ENCODE results near the gene CDC34. TPM values are rescaled to one million over a fixed set of nuclear protein-coding genes. Genes with fewer than 3 reads are reported as not detected.
A peak's percentile ranks its signal among the peaks of the same experiment; 100 is the strongest.

Gene CDC34
- total and polyA plus RNA-seq, 9 of the 15 experiments (the other 6 are each of a cell fraction or from before 2014, with no cell fraction given), result 0.80 to 203 (median 65.5) TPM

DNA sequence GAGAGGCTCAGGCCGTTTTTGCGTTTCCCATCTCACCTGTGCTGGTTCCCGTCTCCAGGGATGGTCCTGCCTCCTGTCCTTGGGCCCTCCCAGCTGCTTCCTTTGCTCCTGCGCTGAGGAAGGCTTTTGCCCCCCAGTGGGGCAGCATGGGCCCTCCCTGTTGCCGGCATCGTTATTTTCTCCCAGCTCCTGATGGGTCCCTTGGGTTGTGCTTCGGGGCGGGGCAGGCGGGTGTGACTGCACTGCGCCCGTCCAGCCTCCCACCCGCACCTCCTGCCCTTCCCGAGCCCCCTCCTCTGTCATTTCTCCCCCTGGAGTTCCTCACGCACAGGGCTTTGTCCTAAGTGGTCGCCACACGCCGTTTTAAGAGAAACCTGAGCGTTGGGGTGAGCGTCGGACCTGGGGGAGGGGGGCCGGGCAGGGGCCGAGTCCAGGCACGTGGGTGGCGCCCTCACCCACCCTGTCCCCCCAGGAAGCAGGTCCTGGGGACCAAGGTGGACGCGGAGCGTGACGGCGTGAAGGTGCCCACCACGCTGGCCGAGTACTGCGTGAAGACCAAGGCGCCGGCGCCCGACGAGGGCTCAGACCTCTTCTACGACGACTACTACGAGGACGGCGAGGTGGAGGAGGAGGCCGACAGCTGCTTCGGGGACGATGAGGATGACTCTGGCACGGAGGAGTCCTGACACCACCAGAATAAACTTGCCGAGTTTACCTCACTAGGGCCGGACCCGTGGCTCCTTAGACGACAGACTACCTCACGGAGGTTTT, 9.5 kb downstream of the CDC34 start:
- H3K9me3 ChIP-seq (replicated peaks; ENCODE audit: control insufficient read depth, insufficient read depth, low read depth, low read length), result no peaks in the 10 kb centered on the region
- no peak for DNase-seq (ENCODE audit: extremely low read depth in 1 of 4, low spot score in 3 of 4)
- ChIA-PET POLR2A (interaction anchor here (0.6 to 1.5 kb wide), 5 partner anchors 9 to 34 kb away, joined by 3 to 8 read pairs (median 4); partner anchors contain the start of gene CDC34), CTCF (ENCODE audit: low intra/inter-chr PET ratio) (no interaction called here)
- H2AFZ ChIP-seq (ENCODE audit: low read depth, low read length), result no peak overlapping the region
- peaks cover 8 to 52% of the 10 kb centered on the region in 2 experiments for H3K4me1 ChIP-seq (replicated peaks in 1 of 2; ENCODE audit: control insufficient read depth in 2 of 2, insufficient read depth in 2 of 2, low read length in 2 of 2)
- ATAC-seq, result no peak
- intact Hi-C loops (cut with micrococcal nuclease) (no loop called here), in situ Hi-C loops (cut with MboI) (no loop called here)
- no peaks in the 10 kb centered on the region for H3K9me1 ChIP-seq (ENCODE audit: control insufficient read depth, insufficient read depth, low read length)
- H3K4me3 ChIP-seq, result no peak overlapping the region
- no peaks in the 10 kb centered on the region for H3K27me3 ChIP-seq (ENCODE audit: control insufficient read depth in 2 of 2, insufficient read depth in 2 of 2, low read length in 2 of 2)
- TF ChIP-seq POLR2G (IDR thresholded peaks at IDR 0.05; ENCODE audit: low read depth, low read length), result peak; percentile 60
- peak; percentile 50 for TF ChIP-seq RBFOX2 (IDR thresholded peaks at IDR 0.05; ENCODE audit: low read depth, low read length)
- peak; percentile 18 for TF ChIP-seq FIP1L1 (IDR thresholded peaks at IDR 0.05; ENCODE audit: low read depth, low read length, poor library complexity, severe bottlenecking)
- TF ChIP-seq KLF1 (tag; IDR thresholded peaks at IDR 0.05), result no peak
- TF ChIP-seq RBM22 (IDR thresholded peaks at IDR 0.05; ENCODE audit: low read depth, low read length, poor library complexity, severe bottlenecking), result peak; percentile 20
- TF ChIP-seq MXI1 (IDR thresholded peaks at IDR 0.05; ENCODE audit: low read depth, low read length), result no peak
- TF ChIP-seq ZNF354B (CRISPR knock-in tag; IDR thresholded peaks at IDR 0.05), result no peak
- FAIRE-seq, result no peak
- peaks cover 6% of the 10 kb centered on the region; the same call in 1 of the 3 replicates for H3K79me2 ChIP-seq (ENCODE audit: control insufficient read depth, insufficient read depth, low read length)
- 91% methylated on average over 28 of the region's 51 CpGs for WGBS (ENCODE audit: insufficient coverage, low coverage, missing lambda C conversion rate)
- H3K27ac ChIP-seq (ENCODE audit: extremely low read depth, low read depth, low read length), result no peak overlapping the region
- no peak overlapping the region for H3K9ac ChIP-seq (ENCODE audit: insufficient read depth in 1 of 2, low read depth in 2 of 2, low read length in 2 of 2)
- no TSS peak for BruUV-seq (replicated peaks)
- peaks cover 55% of the 10 kb centered on the region; the same call in 2 of the 3 replicates for H3K36me3 ChIP-seq (ENCODE audit: control insufficient read depth, insufficient read depth, low read length)
- H4K20me1 ChIP-seq (replicated peaks; ENCODE audit: control insufficient read depth, insufficient read depth, low read length), result no peaks in the 10 kb centered on the region; the same call in 1 of the 2 replicates
- no peak overlapping the region for H3K4me2 ChIP-seq (ENCODE audit: insufficient read depth, low read length)

Data from K562 (cell line).